ENCODE data around the gene ANKRD9.
A peak's percentile ranks its signal among the peaks of the same experiment; 100 is the strongest.

The ANKRD9 gene, protein sequence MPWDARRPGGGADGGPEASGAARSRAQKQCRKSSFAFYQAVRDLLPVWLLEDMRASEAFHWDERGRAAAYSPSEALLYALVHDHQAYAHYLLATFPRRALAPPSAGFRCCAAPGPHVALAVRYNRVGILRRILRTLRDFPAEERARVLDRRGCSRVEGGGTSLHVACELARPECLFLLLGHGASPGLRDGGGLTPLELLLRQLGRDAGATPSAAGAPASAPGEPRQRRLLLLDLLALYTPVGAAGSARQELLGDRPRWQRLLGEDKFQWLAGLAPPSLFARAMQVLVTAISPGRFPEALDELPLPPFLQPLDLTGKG

DNA sequence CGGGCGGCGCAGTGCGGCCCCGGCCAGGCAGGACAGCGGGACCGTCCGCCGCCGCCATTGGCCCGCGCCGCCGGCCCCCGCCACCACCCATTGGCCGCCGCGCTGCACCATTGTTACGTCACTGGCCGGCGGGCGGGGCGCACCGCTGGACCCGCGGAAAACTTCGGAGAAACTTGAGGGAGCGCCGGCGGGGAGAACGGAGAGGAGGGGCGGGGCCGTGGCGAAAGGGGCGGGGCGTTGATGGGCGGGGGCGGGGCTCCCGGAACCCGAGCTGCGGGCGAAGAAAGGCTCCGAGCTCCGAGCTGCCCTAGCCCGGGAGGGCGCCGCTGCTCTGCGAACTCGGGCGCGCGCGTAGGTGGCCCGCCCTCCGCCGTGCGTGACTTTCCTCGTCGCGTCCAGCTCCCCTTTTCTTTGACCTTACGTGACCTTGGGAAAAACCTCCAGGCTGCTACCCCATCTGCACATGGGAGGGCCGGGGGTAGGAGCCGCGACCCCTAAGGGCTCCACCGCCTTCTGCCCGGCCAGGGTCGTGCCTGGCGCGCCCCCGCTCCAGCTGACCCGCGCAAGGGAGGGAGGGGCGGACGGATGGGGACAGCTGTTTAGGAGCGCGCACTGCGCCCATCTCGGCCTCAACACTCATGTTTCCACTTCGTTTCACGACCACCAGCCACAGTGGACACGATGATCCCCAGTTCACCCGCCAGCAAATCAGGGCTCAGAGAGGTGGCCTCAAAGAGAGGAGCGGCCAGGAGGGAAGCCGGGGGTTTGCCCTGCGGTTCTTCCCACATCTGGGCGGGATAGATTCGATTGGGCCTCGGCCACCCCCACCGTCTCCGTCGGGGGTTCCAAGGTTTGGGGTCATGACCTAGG, at the start of gene ANKRD9:
Gene ANKRD9 (minus strand): TSS at position 31 of the 870 bp plus-strand sequence. CDS start 1,887 bp downstream, outside the sequence.
- H3K4me3 ChIP-seq (ENCODE audit: control insufficient read depth, low read depth, low read length), result peak within 1 kb of the TSS; percentile 68
- TF ChIP-seq, protein P1, sequence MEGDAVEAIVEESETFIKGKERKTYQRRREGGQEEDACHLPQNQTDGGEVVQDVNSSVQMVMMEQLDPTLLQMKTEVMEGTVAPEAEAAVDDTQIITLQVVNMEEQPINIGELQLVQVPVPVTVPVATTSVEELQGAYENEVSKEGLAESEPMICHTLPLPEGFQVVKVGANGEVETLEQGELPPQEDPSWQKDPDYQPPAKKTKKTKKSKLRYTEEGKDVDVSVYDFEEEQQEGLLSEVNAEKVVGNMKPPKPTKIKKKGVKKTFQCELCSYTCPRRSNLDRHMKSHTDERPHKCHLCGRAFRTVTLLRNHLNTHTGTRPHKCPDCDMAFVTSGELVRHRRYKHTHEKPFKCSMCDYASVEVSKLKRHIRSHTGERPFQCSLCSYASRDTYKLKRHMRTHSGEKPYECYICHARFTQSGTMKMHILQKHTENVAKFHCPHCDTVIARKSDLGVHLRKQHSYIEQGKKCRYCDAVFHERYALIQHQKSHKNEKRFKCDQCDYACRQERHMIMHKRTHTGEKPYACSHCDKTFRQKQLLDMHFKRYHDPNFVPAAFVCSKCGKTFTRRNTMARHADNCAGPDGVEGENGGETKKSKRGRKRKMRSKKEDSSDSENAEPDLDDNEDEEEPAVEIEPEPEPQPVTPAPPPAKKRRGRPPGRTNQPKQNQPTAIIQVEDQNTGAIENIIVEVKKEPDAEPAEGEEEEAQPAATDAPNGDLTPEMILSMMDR (IDR thresholded peaks at IDR 0.05; ENCODE audit: control insufficient read depth, insufficient read depth, low read depth, low read length, missing control alignments), result no peak
- DNase-seq (ENCODE audit: low read depth), result peak; percentile 54

DNA sequence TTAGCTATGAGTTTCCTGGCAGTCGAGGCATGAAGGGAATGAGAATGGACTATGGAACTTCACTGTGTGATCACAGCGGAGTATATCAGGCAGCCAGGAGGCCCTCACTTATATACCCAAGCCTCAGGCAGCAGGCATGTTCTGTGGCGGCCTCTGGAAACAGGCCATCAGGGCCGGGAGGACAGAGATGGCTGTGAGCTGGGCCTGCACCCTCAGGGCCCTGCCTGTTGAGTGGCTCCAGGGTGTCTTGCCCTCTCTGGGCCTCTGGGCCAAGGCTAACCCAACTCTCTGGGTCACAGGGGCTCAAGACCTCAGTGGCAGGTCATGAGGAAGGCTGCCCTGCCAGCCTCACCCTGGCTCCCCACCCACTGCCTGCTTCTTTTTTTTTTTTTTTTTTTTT, 49.0 kb upstream of the ANKRD9 start:
- H3K4me3 ChIP-seq (ENCODE audit: control insufficient read depth, low read depth, low read length), result no peak overlapping the region
- DNase-seq (ENCODE audit: low read depth), result no peak
- TF ChIP-seq, protein P1 (IDR thresholded peaks at IDR 0.05; ENCODE audit: control insufficient read depth, insufficient read depth, low read depth, low read length, missing control alignments), result no peak

DNA sequence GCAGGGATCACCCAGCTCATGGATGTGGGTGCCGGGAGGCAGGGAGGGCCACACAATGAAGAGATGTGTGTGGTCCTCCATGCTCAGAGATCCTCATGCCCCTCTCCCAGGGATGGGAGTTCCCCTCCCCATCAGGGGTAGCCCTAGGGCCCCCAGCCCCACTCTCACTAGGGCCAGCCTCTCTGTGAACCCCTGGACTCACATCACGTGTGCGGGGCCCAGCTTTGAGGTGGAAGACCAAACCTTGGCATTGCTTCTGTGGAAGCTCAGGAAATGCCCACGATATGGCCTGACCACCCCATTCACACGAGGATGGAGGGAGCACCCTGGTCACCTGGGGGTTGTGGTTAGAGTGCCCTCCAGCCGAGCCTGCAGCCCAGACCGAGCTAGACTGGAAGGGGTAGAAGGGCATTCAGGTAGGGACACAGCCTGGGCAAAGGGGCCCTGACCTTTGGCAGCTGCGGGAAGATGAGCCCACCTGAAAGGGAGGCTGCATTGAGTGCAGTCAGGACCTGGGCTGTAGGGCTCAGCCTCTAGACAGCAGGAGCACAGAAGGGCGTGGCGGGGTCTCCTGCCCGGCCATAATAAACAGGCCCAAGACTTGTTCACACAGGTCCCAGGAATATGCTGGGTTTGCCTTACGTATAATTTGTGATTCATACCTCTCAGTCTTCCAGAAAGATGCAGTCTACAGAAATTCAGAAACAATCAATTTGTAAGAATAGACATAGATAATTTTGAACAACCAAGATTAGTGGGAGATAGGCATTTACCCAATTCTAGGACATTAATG, 48.1 kb upstream of the ANKRD9 start:
- H3K4me3 ChIP-seq (ENCODE audit: control insufficient read depth, low read depth, low read length), result no peak overlapping the region
- DNase-seq (ENCODE audit: low read depth), result no peak
- TF ChIP-seq, protein P1 (IDR thresholded peaks at IDR 0.05; ENCODE audit: control insufficient read depth, insufficient read depth, low read depth, low read length, missing control alignments), result no peak

DNA sequence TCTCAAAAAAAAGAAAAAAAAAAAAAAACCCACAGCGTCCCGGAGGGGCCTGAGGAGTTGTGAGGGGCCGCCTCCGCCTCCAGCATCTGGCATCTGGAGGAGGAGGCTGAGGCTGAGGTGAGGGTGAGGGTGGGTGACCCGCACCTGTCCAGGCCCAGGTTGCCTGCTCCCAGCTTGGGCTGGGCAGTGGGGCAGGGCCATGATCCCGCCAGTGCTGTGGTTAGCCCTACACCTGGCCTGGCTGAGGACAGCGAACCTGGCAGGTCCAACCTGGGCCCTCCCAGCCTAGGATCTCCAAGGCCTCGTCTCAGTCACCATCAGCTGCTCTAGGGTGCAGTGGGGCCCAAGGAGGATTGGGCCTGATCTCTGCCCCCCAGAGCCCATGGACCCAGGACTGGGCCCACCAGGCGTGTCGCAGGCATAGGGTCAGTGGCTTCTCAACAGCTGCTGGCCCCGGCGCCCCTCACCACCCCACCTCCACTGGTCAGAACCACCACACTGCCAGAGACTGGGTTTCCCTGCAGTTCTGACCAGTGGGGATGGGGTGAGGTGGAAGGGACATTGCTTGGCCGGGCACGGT, 46.6 kb upstream of the ANKRD9 start:
- no peak overlapping the region for H3K4me3 ChIP-seq (ENCODE audit: control insufficient read depth, low read depth, low read length)
- DNase-seq (ENCODE audit: low read depth), result no peak
- TF ChIP-seq, protein P1 (IDR thresholded peaks at IDR 0.05; ENCODE audit: control insufficient read depth, insufficient read depth, low read depth, low read length, missing control alignments), result no peak

DNA sequence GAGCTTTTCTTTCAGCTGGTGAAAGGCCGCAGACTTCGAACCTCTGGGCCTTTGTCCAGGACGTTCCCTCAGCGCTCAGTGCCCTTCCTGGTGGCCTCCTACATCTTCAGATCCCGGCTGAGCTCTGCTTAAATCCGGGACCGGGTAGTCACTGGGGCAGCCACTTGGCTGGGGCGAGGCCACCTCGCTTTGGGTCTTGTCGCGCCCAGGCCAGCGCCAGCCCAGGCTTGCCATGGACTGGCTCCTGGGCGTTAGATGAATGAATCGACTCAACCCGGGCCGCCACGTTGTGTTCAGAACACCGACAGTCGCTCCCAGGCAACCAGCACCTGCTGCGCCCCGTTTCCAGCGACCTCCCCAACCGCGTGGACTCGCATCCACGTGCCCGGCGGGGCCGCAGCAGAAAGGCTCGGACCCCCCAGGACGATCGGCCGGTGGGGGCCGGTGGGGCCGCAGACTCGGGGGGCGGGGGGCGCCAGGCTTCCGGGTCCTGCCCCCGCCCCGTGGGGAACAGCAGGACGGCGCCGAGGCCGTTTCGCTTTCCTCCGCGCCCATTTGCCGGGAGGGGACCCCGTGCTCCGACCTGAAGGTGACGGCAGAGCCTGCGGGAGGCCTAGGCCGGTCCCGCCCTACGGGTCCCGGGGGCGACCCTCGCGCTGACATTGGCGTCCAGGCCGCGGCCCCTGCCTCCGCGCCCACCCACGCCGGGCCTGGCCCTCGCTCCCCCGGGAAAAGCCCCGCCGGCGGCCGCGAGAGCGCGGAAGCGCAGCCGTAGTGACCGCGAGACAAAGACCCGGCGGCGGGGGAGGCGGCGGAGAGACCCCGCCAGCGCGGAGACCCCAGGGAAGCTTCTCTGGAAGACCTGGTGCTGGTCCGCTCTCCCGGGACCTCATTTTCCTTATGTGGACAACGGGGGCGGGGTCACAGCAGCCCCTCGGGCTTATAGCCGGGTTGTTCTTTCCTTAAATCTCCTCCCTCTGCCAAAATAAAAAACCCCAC, 45.5 kb upstream of the ANKRD9 start:
- H3K4me3 ChIP-seq (ENCODE audit: control insufficient read depth, low read depth, low read length), result peak overlapping the region; percentile 48
- DNase-seq (ENCODE audit: low read depth), result no peak
- TF ChIP-seq, protein P1 (IDR thresholded peaks at IDR 0.05; ENCODE audit: control insufficient read depth, insufficient read depth, low read depth, low read length, missing control alignments), result no peak
